ENCODE results near the gene MPND.
A peak's percentile ranks its signal among the peaks of the same experiment; 100 is the strongest.

DNA sequence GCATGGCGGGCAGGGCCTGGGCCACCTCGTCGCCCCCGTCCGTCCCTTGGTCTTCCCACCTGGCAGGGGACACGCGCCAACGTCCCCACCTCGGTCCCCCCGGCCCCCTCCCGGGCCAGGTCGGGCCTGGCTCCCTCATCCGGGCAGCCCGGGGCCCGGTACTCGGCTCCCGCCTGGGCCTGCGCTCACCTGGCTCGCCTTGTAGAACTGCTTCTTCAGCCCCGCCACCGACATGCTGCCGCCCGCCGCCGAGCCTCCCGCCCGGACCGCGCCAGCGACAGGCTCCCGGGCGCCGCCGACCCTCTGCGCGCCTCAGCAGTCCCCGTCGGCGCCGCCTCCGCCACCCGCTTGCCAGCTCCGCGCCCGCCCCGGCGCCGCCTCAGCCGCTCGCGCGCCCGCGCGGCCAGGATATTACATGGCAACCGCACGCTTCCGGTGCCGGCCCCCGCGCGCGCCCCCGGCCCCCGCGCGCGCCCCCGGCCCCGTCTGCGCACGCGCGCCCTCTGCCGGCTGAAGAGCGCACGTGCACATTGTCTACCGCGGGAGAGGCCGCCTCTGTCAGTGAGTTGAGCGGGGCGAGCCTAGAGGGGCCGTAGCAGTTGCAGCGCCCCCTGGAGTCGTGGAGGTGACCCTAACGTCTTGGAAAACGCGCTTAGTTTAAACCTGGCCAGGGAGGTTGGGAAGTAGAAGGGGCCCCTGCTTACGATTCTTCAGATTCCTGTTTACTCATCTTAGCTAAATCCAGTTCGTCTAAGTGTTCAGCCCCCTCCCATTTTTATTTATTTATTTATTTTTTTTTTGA lies 57.0 kb downstream of the MPND start, which contains the start of gene SH3GL1:
- TF ChIP-seq POLR2A (IDR thresholded peaks at IDR 0.05; ENCODE audit: low read length) (peak; percentile 67), GATA1 (IDR thresholded peaks at IDR 0.05; ENCODE audit: low read depth, low read length) (no peak)
